Lung (tissue), 16 donors: ENCODE results near the gene VASH1. TPM values are rescaled to one million over a fixed set of nuclear protein-coding genes. Genes with fewer than 3 reads are reported as not detected.
A peak's percentile ranks its signal among the peaks of the same experiment; 100 is the strongest.

Source experiments
- ATAC-seq: fragments of 200-7000 bp; cut with Tn5 transposase; one replicate; pipeline ENCODE4 v1.9.1; 2020; ENCODE audit warnings: moderate number of reproducible peaks; ENCODE audit not compliant: insufficient read depth, low FRiP score
- DNase-seq, 3 donors: peaks; one replicate each; pipeline ENCODE4 v3.0.0-alpha.2; 2013 to 2017
- H3K27ac ChIP-seq, 2 donors: one replicate each; pipeline ENCODE4 v1.5.1; 2013; ENCODE audit warnings: mild to moderate bottlenecking in 2 of 2, moderate library complexity in 2 of 2, control low read depth in 1 of 2, inconsistent platforms in 1 of 2, low read depth in 1 of 2, low read length in 1 of 2
- H3K27me3 ChIP-seq, 3 donors: one replicate each; pipeline ENCODE4 v1.5.1; 2013; ENCODE audit warnings: low read length in 2 of 3; ENCODE audit not compliant: control insufficient read depth in 3 of 3, insufficient read depth in 3 of 3
- H3K36me3 ChIP-seq, 4 donors: one replicate each; pipeline ENCODE4 v1.5.1; 2013; ENCODE audit warnings: low read length in 4 of 4, mild to moderate bottlenecking in 1 of 4, moderate library complexity in 1 of 4; ENCODE audit not compliant: control insufficient read depth in 4 of 4, insufficient read depth in 4 of 4
- H3K4me1 ChIP-seq, 5 donors: one replicate each; pipeline ENCODE4 v1.5.1; 2013; ENCODE audit warnings: low read length in 5 of 5, mild to moderate bottlenecking in 2 of 5, moderate library complexity in 1 of 5; ENCODE audit not compliant: control insufficient read depth in 5 of 5, insufficient read depth in 5 of 5
- H3K4me3 ChIP-seq: one replicate; pipeline ENCODE4 v1.5.1; 2013; ENCODE audit warnings: mild to moderate bottlenecking, control low read depth, moderate library complexity
- H3K9ac ChIP-seq, 2 donors: one replicate each; pipeline ENCODE4 v1.5.1; 2013; ENCODE audit warnings: low read length in 2 of 2, control low read depth in 1 of 2; ENCODE audit not compliant: insufficient read depth in 1 of 2
- H3K9me3 ChIP-seq, 4 donors: one replicate each; pipeline ENCODE4 v1.5.1; 2013; ENCODE audit warnings: low read length in 3 of 4, mild to moderate bottlenecking in 1 of 4, moderate library complexity in 1 of 4; ENCODE audit not compliant: control insufficient read depth in 4 of 4, insufficient read depth in 3 of 4
- CTCF ChIP-seq: IDR thresholded peaks from 2 replicates; pipeline ENCODE4 v1.5.1; 2012; ENCODE audit warnings: mild to moderate bottlenecking; ENCODE audit errors: control extremely low read depth, extremely low read depth
- WGBS, 2 donors: extraction: QIAGEN DNeasy Blood & Tissue Kit; methylation state at CpG; one replicate each; pipeline ENCODE4 v1.1.7; 2013; 5-methylcytosine and 5-hydroxymethylcytosine counted together
- long read RNA-seq, 5 donors: transcript quantifications; one replicate each; lab custom pipeline, GENCODE V29; 2026
- polyA plus RNA-seq, 2 donors: library from polyadenylated mRNA; stranded (reverse); fragments of 200-250 nt; gene quantifications; one replicate each; pipeline ENCODE4 v1.2.1, GENCODE V29; 2013
- total RNA-seq, 2 donors: library from RNA; depleted of rRNA in 1 of 2; stranded (reverse); fragments of >200 nt in 1 of 2; gene quantifications; one replicate each; pipeline ENCODE4 v1.2.1, GENCODE V29; 2014 to 2021
- donor health status: control.
- donor health status: control.
- donor health status: Bipolar disorder and iron deficiency.
- donor health status: healthy.
- donor health status: DM: yes; HTN: yes; CAD: no.

VASH1 gene
- 10 to 100 TPM; 22.9 to 25.4 TPM for total RNA-seq
- 10 to 100 TPM; 10.5 to 13.1 TPM for polyA plus RNA-seq
- long read RNA-seq, donor 1, full-length matches to known transcripts, result 11 of 25 reads
- long read RNA-seq, donor 1, partial matches to known transcripts, result 14 of 25 reads
- long read RNA-seq, donor 1, other reads (novel, unspliced or antisense), result 0 of 25 reads
- long read RNA-seq, donor 2, partial matches to known transcripts, result 0 of 2 reads
- long read RNA-seq, donor 2, other reads (novel, unspliced or antisense), result 0 of 2 reads
- long read RNA-seq, donor 3, full-length matches to known transcripts, result 3 of 14 reads
- long read RNA-seq, donor 3, partial matches to known transcripts, result 11 of 14 reads
- long read RNA-seq, donor 3, other reads (novel, unspliced or antisense), result 0 of 14 reads
- long read RNA-seq, donor 4, partial matches to known transcripts, result 0 of 1 reads
- long read RNA-seq, donor 4, other reads (novel, unspliced or antisense), result 0 of 1 reads
- long read RNA-seq, donor 5, full-length matches to known transcripts, result 10 of 10 reads
- long read RNA-seq, donor 5, partial matches to known transcripts, result 0 of 10 reads
- long read RNA-seq, donor 5, other reads (novel, unspliced or antisense), result 0 of 10 reads

GRCh38 chr14:76761136-76761959 lies at the start of gene VASH1:
TSS of gene VASH1 (plus strand) at chr14:76761468. CDS start at chr14:76762822, 1,354 bp downstream.
- peak; percentile 69 to 72 (median 70) for DNase-seq
- peak within 1 kb of the TSS; percentile 83 for H3K4me3 ChIP-seq
- no peaks in the 10 kb centered on the region for H3K9me3 ChIP-seq
- WGBS, 2 donors, result 1% methylated on average over 69 to 96 of the region's 96 CpGs
- TF ChIP-seq CTCF, result no peak
- ATAC-seq, result peak; percentile 86
- H3K27me3 ChIP-seq, result no peaks in the 10 kb centered on the region
- H3K27ac ChIP-seq, result peak within 1 kb of the TSS; percentile 85 to 86
- peaks cover 0 to 36% (median 9%) of the 10 kb centered on the region in 5 donors for H3K4me1 ChIP-seq
- H3K36me3 ChIP-seq, result no peaks in the 10 kb centered on the region
- peak within 1 kb of the TSS; percentile 12 to 59 for H3K9ac ChIP-seq

GRCh38 chr14:76713121-76713520 lies 48.1 kb upstream of the VASH1 start:
- no peak for TF ChIP-seq CTCF
- ATAC-seq, result no peak
- Histone ChIP-seq H3K4me3 (no peak overlapping the region), H3K27me3 (no peaks in the 10 kb centered on the region), H3K4me1 (peaks cover 0 to 8% (median 6%) of the 10 kb centered on the region in 5 donors), H3K9me3 (no peaks in the 10 kb centered on the region), H3K36me3 (no peaks in the 10 kb centered on the region), H3K9ac (no peak overlapping the region), H3K27ac (no peak overlapping the region)
- no peak for DNase-seq
- 85 to 97% methylated on average over 10 of the region's 10 CpGs for WGBS, 2 donors

GRCh38 chr14:76714470-76714869 lies 46.8 kb upstream of the VASH1 start:
- no peak for DNase-seq
- Histone ChIP-seq H3K36me3 (no peaks in the 10 kb centered on the region), H3K9ac (no peak overlapping the region), H3K9me3 (no peaks in the 10 kb centered on the region), H3K27me3 (no peaks in the 10 kb centered on the region), H3K4me1 (peaks cover 0 to 9% (median 8%) of the 10 kb centered on the region in 5 donors), H3K27ac (no peak overlapping the region), H3K4me3 (no peak overlapping the region)
- WGBS, 2 donors, result 90 to 91% methylated on average over 5 of the region's 5 CpGs
- ATAC-seq, result no peak
- no peak for TF ChIP-seq CTCF
